ENCODE results near the gene PRXL2B.

DNA sequence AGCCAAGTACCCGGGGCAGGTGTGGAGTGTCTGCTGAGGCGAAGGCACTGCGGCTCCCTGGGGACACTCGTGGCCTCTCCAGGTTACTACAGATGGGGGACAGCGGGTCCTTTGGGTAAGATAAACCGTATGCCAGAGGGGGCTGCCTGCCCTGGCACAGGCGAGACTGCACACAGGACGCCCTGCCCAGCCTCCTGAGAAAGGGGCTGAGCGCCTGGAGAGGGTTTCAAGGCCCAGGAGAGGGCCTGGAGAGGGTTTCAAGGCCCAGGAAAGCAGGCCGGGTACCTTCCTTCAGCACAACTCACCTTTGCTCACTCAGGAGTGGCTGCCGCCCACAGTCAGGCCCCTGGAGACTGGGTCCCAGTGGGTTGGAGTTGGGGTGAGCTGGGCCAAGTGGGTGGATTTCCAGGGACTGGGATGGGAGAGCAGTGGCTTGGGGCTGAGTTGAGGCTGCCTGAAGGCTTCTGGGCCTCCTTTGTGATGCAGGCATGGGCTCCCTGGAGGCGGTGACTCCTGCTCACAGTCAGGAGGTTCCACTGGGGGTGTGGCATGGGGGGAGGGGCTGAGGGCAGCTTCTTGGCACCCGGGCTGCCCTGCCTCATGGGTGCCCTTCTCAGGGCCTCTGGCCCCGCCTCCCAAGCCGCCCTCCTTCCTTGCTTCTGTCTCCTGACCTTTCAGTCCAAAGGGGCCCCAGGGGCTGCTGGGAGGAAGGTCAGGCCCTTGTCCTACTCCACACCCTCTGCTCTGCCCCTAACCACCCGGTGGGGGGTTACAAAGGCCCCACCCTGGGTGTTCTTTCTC is 46.2 kb downstream of the PRXL2B start, which contains the start of gene MMEL1:
- TF ChIP-seq CTCF (conservative IDR thresholded peaks at IDR 0.05 in 1 of 2, IDR thresholded peaks at IDR 0.05 in 1 of 2; ENCODE audit: low read depth in 1 of 2, low read length in 2 of 2) (no peak), EZH2 (IDR thresholded peaks at IDR 0.05; ENCODE audit: low read length, missing control alignments) (no peak)
